LHCN-M2 (cell line): ENCODE data around the gene ICE1. TPM values are rescaled to one million over a fixed set of nuclear protein-coding genes. Genes with fewer than 3 reads are reported as not detected.
"Not testable (repeated sequence)": the region's sequence is repeated elsewhere in the genome, so short reads cannot be mapped to it uniquely, and the experiment has no call there.

Experiments used
- DNase-seq: peaks from one replicate; pipeline ENCODE4 v3.0.0-alpha.2; 2012; ENCODE audit warnings: low read depth
- total RNA-seq: library from RNA; depleted of rRNA; stranded (reverse); fragments of >200 nt; gene quantifications from 2 replicates; pipeline ENCODE4 v1.2.3, GENCODE V29; 2014

Gene ICE1
- total RNA-seq, 1 experiment from 2014 or later: 27.3 TPM

DNA sequence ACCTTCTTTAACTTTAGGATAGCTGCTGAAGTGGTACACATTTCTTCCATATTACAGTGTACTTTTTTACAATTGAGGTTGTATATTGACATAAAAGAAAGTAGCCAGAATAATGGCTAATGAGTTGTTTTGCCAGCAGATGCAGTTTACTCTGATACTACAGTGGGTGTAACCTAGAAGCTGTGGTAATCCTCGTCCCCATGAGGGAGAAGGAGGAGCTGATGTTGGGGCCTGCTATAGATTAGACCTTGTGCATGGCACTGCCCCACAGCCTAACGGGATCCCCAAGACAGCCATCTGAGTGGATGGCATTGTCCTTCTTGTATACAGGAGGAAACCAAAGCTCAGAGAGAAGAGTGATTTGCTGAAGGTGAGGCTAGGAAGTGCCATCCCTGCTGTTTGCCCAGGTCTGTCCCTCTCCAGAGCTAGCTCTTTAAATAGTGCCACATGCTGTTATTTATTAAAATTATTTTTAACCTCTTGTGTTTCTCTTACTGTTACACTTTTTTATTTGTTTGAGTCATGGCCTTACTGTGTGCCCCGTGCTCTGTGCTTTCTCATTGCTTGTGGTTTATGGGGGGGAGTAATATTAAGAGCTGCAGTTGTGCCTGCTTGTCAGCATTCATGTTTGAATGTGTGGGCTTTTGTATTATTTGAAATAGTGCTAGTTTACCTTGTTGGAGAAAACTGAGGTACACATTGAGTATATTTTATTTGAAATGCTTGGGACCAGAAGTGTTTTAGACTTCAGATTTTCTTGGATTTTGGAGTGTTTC is 65.3 kb downstream of the ICE1 start:
- peak; percentile 92 for DNase-seq

GRCh38 chr5:5490774-5491347 is 68.4 kb downstream of the ICE1 start:
- no peak for DNase-seq

- DNase-seq: peak; percentile 64
These were observed 69.8 kb downstream of the ICE1 start for GRCh38 chr5:5492087-5492933.

GRCh38 chr5:5492934-5493271 is 70.4 kb downstream of the ICE1 start:
- DNase-seq: not testable (repeated sequence)

DNA sequence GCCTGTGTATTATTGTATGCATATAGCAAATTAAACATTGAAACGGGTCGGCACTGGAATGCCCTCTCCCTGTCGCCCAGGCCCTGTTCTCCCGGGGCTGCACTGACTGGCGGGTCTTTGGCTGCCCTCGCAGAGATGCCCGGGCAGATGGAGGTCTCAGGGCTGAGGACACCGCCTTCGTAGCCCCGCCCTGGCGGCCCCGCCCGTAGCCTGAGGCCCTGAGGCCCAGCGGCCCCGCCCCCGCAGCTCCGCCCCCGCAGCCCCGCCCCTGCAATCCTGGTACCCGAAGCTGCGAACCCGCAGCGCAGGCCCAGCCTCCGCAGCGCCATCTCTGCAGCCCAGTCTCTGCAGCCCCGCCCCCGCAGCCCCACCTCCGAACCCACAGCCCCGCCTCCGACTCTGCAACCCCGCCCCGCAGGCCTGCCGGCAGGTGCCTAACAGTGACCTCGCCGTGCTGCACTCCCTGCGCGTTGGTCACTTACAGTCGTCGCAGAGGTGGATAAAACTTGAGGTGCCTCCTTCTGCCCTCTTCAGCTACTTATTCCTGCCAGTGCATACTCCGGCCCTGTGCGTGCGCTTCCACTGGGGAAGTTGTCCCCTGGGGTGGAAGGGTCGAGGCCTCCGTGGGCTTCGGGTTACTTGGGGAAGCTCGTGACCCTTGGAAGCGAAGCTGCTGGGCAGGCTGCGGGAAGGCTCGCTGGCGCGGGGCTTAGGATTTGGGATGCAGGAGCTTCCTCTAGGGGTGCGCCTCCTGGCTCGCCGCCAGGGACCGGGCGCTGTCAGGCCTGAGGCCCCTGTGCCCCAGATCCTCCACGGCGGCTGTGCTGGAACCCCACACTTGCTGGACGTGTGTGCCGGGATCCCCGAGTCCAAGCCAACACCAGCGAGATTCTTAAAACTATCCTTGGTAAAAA is 72.3 kb downstream of the ICE1 start:
- peak; percentile 17 for DNase-seq

GRCh38 chr5:5497152-5497788 is 74.8 kb downstream of the ICE1 start:
- DNase-seq: peak; percentile 49

DNA sequence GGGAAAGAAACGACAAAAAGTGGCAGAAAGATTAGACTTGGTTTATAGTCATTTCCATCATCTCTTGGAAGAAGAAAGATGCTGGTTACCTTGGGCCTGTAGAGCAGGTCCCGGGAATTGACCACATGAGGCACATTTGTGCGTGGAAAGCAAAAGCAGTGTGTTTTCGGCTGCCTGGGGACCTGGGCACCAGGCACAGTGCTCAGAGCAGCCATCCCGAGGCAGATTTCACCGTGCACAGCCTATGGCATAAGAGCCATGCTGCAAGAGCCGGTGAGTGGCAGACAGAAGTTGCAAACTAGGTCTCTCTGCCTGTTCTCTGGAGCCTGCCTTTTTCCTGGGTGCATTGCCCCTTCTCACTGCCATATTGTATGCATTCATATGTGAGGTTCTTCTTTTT is 77.0 kb downstream of the ICE1 start:
- no peak for DNase-seq

DNA sequence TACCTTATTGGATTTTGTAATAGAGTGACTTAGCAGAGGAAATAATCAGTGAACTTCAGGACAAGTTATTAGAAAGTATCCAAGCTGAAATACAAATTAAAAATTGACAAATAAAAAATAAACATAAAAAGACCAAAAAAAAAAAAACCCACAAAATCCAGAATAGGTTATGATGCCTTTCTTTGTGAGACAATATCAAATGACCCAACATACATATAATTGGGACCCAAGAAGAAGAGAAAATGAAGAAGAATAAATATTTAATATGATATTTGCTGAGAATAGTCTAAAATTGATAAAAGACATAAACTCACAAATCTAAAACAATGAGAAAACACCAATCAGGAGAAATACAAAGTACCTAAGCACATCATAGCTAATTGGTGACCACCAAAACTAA is 81.8 kb downstream of the ICE1 start:
- no peak for DNase-seq

GRCh38 chr5:5505815-5506214 is 83.3 kb downstream of the ICE1 start:
- no peak for DNase-seq

- DNase-seq: no peak
These were observed 85.9 kb downstream of the ICE1 start for GRCh38 chr5:5508391-5508790.

DNA sequence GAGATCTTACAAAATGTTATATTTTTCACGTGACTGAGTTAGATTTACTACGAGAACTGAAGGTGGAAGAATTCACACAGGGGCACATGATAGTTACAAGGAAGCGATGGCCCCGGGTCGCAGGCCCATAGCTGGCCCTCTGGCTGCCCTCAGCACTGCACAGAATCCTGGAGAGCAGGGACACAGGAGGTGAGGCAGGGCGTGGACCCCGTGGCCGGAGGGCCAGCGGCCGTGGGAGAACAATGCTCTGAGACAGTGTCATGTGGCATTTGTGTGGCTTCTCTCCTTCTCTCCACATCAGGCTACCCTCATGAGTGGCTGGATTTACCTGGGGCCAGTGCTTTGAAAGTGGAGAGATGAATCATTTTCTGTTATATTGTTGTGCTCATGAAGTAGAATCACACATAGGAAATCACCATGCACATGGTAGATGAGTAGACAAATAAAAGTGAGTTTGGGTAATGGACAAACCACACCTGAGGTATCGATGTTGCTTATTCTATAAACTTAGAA is 89.5 kb downstream of the ICE1 start:
- no peak for DNase-seq

DNA sequence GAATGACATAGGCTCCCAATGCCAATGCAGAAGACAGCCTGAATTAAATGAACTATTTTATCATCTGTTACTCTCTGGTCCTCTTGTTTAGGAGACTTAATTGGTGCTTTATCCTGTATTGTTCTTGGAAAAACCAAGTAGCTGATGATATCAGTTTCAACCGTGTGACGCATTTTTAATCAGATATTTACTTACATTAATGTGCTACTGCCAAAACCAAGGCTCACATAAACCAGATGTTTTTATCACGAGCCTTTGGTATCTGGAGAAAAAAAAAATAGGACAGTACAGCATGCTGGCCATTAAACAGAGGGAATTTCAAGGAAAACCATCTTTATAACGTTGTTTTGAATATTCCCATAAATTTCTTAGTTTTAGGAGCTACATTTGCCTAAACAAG is 90.1 kb downstream of the ICE1 start:
- DNase-seq: no peak

DNA sequence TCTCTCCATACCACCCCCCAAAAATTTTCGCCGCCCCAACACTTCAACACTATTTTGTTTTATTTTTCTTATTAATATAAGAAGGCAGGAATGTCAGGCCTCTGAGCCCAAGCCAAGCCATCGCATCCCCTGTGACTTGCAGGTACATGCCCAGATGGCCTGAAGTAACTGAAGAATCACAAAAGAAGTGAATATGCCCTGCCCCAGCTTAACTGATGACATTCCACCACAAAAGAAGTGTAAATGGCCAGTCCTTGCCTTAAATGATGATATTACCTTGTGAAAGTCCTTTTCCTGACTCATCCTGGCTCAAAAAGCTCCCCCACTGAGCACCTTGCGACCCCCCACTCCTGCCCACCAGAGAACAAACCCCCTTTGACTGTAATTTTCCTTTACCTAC is 98.1 kb downstream of the ICE1 start:
- not testable (repeated sequence) for DNase-seq

DNA sequence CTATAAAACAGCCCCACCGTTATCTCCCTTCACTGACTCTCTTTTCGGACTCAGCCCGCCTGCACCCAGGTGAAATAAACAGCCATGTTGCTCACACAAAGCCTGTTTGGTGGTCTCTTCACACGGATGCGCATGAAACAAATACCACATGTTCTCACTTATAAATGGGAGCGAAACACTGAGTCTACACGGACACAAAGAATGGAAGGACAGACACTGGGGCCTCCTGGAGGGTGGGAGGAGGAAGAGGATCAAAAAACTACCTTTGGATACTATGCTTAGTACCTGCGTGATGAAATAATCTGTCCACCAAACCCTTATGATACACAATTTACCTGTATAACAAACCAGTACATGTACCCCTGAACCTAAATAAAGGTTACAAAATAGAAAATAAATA is 98.6 kb downstream of the ICE1 start:
- DNase-seq: no peak

DNA sequence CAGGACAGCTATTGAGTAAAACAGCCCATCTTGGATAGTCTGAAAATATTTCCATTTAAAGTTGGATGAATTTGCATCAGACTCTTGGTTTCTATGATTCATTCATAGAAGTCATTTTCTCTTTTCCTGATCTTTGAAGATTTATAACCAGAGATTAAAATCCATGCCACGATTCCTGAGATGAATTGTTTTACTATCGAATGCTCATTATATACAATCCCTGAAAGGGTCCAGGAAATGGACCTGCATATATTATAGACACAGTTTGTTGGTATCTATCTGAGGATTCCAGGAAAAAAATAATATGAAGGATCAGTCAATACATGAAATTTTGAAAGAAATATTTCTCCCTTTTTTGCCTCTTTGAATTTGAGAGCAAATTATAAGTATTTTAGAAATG is 99.0 kb downstream of the ICE1 start:
- DNase-seq: no peak

- DNase-seq: no peak
These were observed 99.9 kb downstream of the ICE1 start for GRCh38 chr5:5522336-5522735.

GRCh38 chr5:5523066-5523505 is 100.6 kb downstream of the ICE1 start:
- DNase-seq: peak; percentile 47

DNA sequence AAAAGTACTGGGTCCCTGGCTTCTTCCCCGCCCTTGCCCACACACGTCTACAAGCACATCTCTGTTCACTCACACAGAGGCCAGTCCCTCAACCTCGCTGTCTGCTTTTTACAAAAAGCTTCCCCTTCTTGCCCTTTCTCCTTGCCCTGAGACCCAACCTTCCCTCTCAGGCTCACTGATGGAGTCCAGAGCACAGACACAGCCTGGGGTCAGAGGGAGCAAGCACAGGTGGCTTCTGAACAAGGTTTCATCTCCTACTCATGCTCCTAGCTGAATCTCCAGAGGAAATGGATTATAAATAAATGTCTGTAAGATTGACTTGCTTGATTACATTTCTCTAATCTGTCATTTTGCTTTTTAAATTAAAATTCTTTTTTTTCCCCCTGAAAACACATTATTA is 101.8 kb downstream of the ICE1 start:
- no peak for DNase-seq

- DNase-seq: no peak
These were observed 108.9 kb downstream of the ICE1 start for GRCh38 chr5:5531371-5531770.

- no peak for DNase-seq
These were observed 110.0 kb downstream of the ICE1 start for GRCh38 chr5:5532306-5533076.
